ENCODE data around the gene SH2D1B. TPM values are rescaled to one million over a fixed set of nuclear protein-coding genes. Genes with fewer than 3 reads are reported as not detected.

SH2D1B gene
- total and polyA plus RNA-seq, 9 donors: 0.10 to 0.40 (median 0.12) TPM; not detected in 6

GRCh38 chr1:162366671-162367070 is 45.3 kb downstream of the SH2D1B start:
- Histone ChIP-seq H3K36me3 (no peaks in the 10 kb centered on the region), H3K9me3 (no peaks in the 10 kb centered on the region), H3K4me3 (no peak overlapping the region), H3K27me3 (no peaks in the 10 kb centered on the region), H3K27ac (no peak overlapping the region), H3K4me1 (ENCODE audit: insufficient read depth) (no peaks in the 10 kb centered on the region)
- no peak for DNase-seq
- intact Hi-C loops (cut with DNase I): no loop called here
- WGBS, 3 donors: 80 to 90% (median 84%) methylated on average over 9 of the region's 9 CpGs
- TF ChIP-seq POLR2A (IDR thresholded peaks at IDR 0.05): no peak
- no peak for TF ChIP-seq CTCF (IDR thresholded peaks at IDR 0.05)
- no peak for TF ChIP-seq EP300 (IDR thresholded peaks at IDR 0.05)

DNA sequence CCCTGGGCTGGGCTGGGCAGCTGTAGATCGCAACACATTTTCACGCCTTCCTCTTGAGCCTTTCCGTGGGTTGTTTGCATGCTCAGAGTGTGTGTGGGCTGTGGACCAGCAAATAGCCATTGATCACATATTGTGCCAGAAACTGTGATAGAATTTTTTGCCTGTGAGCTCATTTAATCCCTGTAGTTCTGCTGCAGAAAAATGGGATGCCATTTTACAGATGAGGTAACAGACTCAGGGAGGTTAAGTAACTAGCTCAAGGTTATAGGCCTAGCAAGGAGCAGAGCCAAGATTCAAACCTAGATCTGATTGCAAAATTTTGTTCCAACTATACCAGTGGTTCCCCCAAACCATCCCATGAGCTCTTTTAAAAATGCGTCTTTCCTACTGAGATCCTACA is 45.8 kb downstream of the SH2D1B start:
- Histone ChIP-seq H3K9me3 (no peaks in the 10 kb centered on the region), H3K4me1 (ENCODE audit: insufficient read depth) (no peaks in the 10 kb centered on the region), H3K27ac (no peak overlapping the region), H3K4me3 (no peak overlapping the region), H3K27me3 (no peaks in the 10 kb centered on the region), H3K36me3 (no peaks in the 10 kb centered on the region)
- intact Hi-C loops (cut with DNase I): no loop called here
- TF ChIP-seq CTCF (IDR thresholded peaks at IDR 0.05): no peak
- no peak for TF ChIP-seq EP300 (IDR thresholded peaks at IDR 0.05)
- no peak for TF ChIP-seq POLR2A (IDR thresholded peaks at IDR 0.05)
- DNase-seq: no peak
- 66 to 67% (median 66%) methylated on average over 4 of the region's 4 CpGs for WGBS, 3 donors

- Histone ChIP-seq H3K4me3 (no peak overlapping the region), H3K27me3 (no peaks in the 10 kb centered on the region), H3K9me3 (no peaks in the 10 kb centered on the region), H3K4me1 (ENCODE audit: insufficient read depth) (no peaks in the 10 kb centered on the region), H3K27ac (no peak overlapping the region), H3K36me3 (no peaks in the 10 kb centered on the region)
- DNase-seq: no peak
- TF ChIP-seq EP300 (IDR thresholded peaks at IDR 0.05) (no peak), CTCF (IDR thresholded peaks at IDR 0.05) (no peak), POLR2A (IDR thresholded peaks at IDR 0.05) (no peak)
- 93 to 97% (median 96%) methylated on average over 10 of the region's 10 CpGs for WGBS, 3 donors
- intact Hi-C loops (cut with DNase I): no loop called here
Observed at GRCh38 chr1:162365284-162366020, 46.5 kb downstream of the SH2D1B start.

DNA sequence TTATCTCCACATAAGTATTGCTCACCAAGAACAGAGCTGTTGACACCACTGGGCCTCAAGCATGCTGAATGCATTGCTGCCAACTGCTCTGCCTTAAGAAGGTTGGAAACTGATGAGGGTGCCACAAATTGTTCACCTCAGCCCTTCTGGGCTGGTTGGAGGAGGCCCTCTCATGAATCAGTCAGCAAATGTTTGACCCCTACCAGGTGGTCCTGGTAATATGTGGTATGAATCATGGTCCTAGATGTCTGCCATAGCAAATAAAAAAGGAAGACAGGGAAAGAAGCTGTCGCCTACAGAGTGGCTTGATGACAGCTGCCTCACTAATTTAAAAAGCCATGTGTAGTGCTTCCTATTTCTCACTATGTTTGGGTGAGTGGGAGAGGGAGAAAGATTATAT is 47.4 kb downstream of the SH2D1B start:
- Histone ChIP-seq H3K9me3 (no peaks in the 10 kb centered on the region), H3K36me3 (no peaks in the 10 kb centered on the region), H3K27me3 (no peaks in the 10 kb centered on the region), H3K4me1 (ENCODE audit: insufficient read depth) (no peaks in the 10 kb centered on the region), H3K4me3 (no peak overlapping the region), H3K27ac (no peak overlapping the region)
- 71 to 95% (median 90%) methylated on average over 1 of the region's 1 CpG for whole genome bisulfite sequencing, 3 donors
- intact Hi-C loops (cut with DNase I): no loop called here
- no peak for DNase-seq
- TF ChIP-seq EP300 (IDR thresholded peaks at IDR 0.05): no peak
- TF ChIP-seq CTCF (IDR thresholded peaks at IDR 0.05): no peak
- no peak for TF ChIP-seq POLR2A (IDR thresholded peaks at IDR 0.05)
